GM21723 (cell line): Measurements from ENCODE around the gene CCDC24.

ENCODE experiments used
- ATAC-seq: cut with Tn5 transposase; IDR thresholded peaks from one replicate; pipeline ENCODE4 v1.9.1; 2021; ENCODE audit warnings: mild to moderate bottlenecking, moderate library complexity; ENCODE audit not compliant: unreplicated experiment

CCDC24 gene

GRCh38 chr1:43963006-43963405 is 28.4 kb upstream of the CCDC24 start:
- no peak for ATAC-seq

GRCh38 chr1:43963890-43964289 is 27.5 kb upstream of the CCDC24 start:
- no peak for ATAC-seq

- ATAC-seq = no peak
These were observed 26.1 kb upstream of the CCDC24 start for GRCh38 chr1:43965316-43965715.

GRCh38 chr1:43968348-43968948 is 23.0 kb upstream of the CCDC24 start:
- ATAC-seq = no peak

GRCh38 chr1:43969416-43969745 is 22.0 kb upstream of the CCDC24 start:
- ATAC-seq = no peak

- peak; percentile 70 for ATAC-seq
These were observed 21.5 kb upstream of the CCDC24 start, which contains the start of gene DPH2 for GRCh38 chr1:43969746-43970466. Gene DPH2, plus strand, starts transcription at chr1:43970010. Its CDS starts 166 bp downstream, at chr1:43970176.

- no peak for ATAC-seq
These were observed 20.9 kb upstream of the CCDC24 start for GRCh38 chr1:43970502-43970901.

GRCh38 chr1:43970911-43971310 is 20.5 kb upstream of the CCDC24 start:
- ATAC-seq = no peak

- no peak for ATAC-seq
These were observed 19.9 kb upstream of the CCDC24 start for GRCh38 chr1:43971336-43971980.

GRCh38 chr1:43973981-43974442 is 17.4 kb upstream of the CCDC24 start:
- no peak for ATAC-seq

- peak; percentile 61 for ATAC-seq
These were observed 16.8 kb upstream of the CCDC24 start, which contains the start of gene ATP6V0B for GRCh38 chr1:43974443-43975248. Gene ATP6V0B, plus strand, starts transcription at chr1:43974960. Its CDS starts 81 bp downstream, at chr1:43975041.

- peak; percentile 3 for ATAC-seq
These were observed 16.0 kb upstream of the CCDC24 start for GRCh38 chr1:43975249-43975961.

GRCh38 chr1:43976045-43976444 is 15.4 kb upstream of the CCDC24 start:
- no peak for ATAC-seq

- no peak for ATAC-seq
These were observed 14.5 kb upstream of the CCDC24 start for GRCh38 chr1:43976890-43977289.

- no peak for ATAC-seq
These were observed 13.8 kb upstream of the CCDC24 start for GRCh38 chr1:43977376-43978263.

GRCh38 chr1:43978264-43978550 is 13.2 kb upstream of the CCDC24 start:
- no peak for ATAC-seq

- no peak for ATAC-seq
These were observed 12.7 kb upstream of the CCDC24 start, which contains the start of gene B4GALT2 for GRCh38 chr1:43978551-43979260. Gene B4GALT2, plus strand, starts transcription at chr1:43979210. Its CDS starts 1,951 bp downstream, at chr1:43981161.

- no peak for ATAC-seq
These were observed 12.2 kb upstream of the CCDC24 start for GRCh38 chr1:43979261-43979527.

GRCh38 chr1:43979528-43980254 is 11.7 kb upstream of the CCDC24 start:
- ATAC-seq = no peak
